CD4-positive, alpha-beta T cell (primary cell): ENCODE measurements around the gene SHTN1. TPM values are rescaled to one million over a fixed set of nuclear protein-coding genes. Genes with fewer than 3 reads are reported as not detected.

Source experiments
- ATAC-seq: fragments of 200-7000 bp; cut with Tn5 transposase; one replicate; pipeline ENCODE4 v1.10.0; 2022; ENCODE audit warnings: mild to moderate bottlenecking; ENCODE audit not compliant: poor library complexity
- CTCF ChIA-PET: fragments of 350-600 bp; sonication (Branson Sonifier 250); formaldehyde crosslinking; loops from one replicate; lab custom pipeline; 2021; ENCODE audit warnings: antibody characterized with exemption, inconsistent platforms; lab: Charles Lee
- POLR2A ChIA-PET: fragments of 350-600 bp; sonication (Branson Sonifier 250); formaldehyde crosslinking; loops from one replicate; lab custom pipeline; 2021; ENCODE audit warnings: antibody characterized with exemption, inconsistent platforms; lab: Charles Lee
- DNase-seq, 14 experiments: peaks; one replicate each; pipeline ENCODE4 v3.0.0-alpha.2; 2013 to 2020; ENCODE audit warnings: mixed read lengths in 2 of 14
- H3K27ac ChIP-seq, 2 donors: one replicate each; pipeline versions ENCODE4 v1.5.1 to v1.7.0; 2013; ENCODE audit warnings: low read length in 2 of 2, low read depth in 1 of 2, mild to moderate bottlenecking in 1 of 2
- H3K27me3 ChIP-seq, 2 experiments: 1 replicate in 1 of 2; 2 replicates in 1 of 2; pipeline versions ENCODE4 v1.6.1 to v1.7.0; 2013; ENCODE audit warnings: low read length in 2 of 2, control low read depth in 1 of 2, mild to moderate bottlenecking in 1 of 2, moderate library complexity in 1 of 2; ENCODE audit not compliant: insufficient read depth in 2 of 2, control insufficient read depth in 1 of 2
- H3K36me3 ChIP-seq: one replicate; pipeline ENCODE4 v1.6.1; 2013; ENCODE audit warnings: low read length, control low read depth; ENCODE audit not compliant: insufficient read depth
- H3K4me1 ChIP-seq: one replicate; pipeline ENCODE4 v1.6.1; 2013; ENCODE audit warnings: low read length, control low read depth; ENCODE audit not compliant: insufficient read depth
- H3K4me3 ChIP-seq: one replicate; pipeline ENCODE4 v1.5.1; 2013; ENCODE audit warnings: mild to moderate bottlenecking, low read length, moderate library complexity
- H3K9me3 ChIP-seq, 2 experiments: 1 replicate in 1 of 2; 2 replicates in 1 of 2; pipeline versions ENCODE4 v1.6.1 to v1.7.0; 2013; ENCODE audit warnings: low read length in 2 of 2, mild to moderate bottlenecking in 2 of 2, control low read depth in 1 of 2, moderate library complexity in 1 of 2; ENCODE audit not compliant: control insufficient read depth in 1 of 2, insufficient read depth in 1 of 2
- H3K27ac Mint-ChIP-seq: one replicate; pipeline ENCODE4 v1.8.0; 2020; ENCODE audit warnings: mixed read lengths
- H3K27me3 Mint-ChIP-seq: one replicate; pipeline ENCODE4 v1.8.0; 2021; ENCODE audit warnings: mixed read lengths
- H3K36me3 Mint-ChIP-seq: one replicate; pipeline ENCODE4 v1.8.0; 2021; ENCODE audit warnings: low read depth, mixed read lengths
- H3K4me1 Mint-ChIP-seq: one replicate; pipeline ENCODE4 v1.8.0; 2021; ENCODE audit warnings: low read depth, mixed read lengths
- H3K4me3 Mint-ChIP-seq: one replicate; pipeline ENCODE4 v1.8.0; 2020; ENCODE audit warnings: mild to moderate bottlenecking, mixed read lengths
- H3K9me3 Mint-ChIP-seq: one replicate; pipeline ENCODE4 v1.8.0; 2020; ENCODE audit warnings: mixed read lengths
- intact Hi-C, 2 experiments: fragments of 100-400 bp; cut with DNase I in 1 of 2; cut with micrococcal nuclease in 1 of 2; formaldehyde crosslinking; loops; one replicate each; pipeline versions ENCODE4 v1.15.1 to v1.9.0; 2023 to 2025; cut with DNase I, micrococcal nuclease
- total RNA-seq, 174 experiments: library from RNA in 2 of 174; stranded (reverse) in 2 of 174; gene quantifications; one replicate each; pipeline ENCODE4 v1.2.3 and lab custom pipeline; 2021 to 2026
- TF ChIP-seq, protein P1 (sequence below): fragments of 200-600 bp; IDR thresholded peaks from one replicate; pipeline ENCODE4 v1.8.0; 2022; ENCODE audit warnings: antibody characterized with exemption, mild to moderate bottlenecking

SHTN1 gene
- total RNA-seq, 2 experiments from 2014 or later: 0.75 to 0.85 TPM

- Mint-ChIP-seq H3K27me3 (peaks cover 5% of the 10 kb centered on the region), H3K36me3 (no peaks in the 10 kb centered on the region), H3K4me3 (no peak overlapping the region), H3K27ac (no peak overlapping the region), H3K9me3 (no peaks in the 10 kb centered on the region), H3K4me1 (no peaks in the 10 kb centered on the region)
- TF ChIP-seq, protein P1, sequence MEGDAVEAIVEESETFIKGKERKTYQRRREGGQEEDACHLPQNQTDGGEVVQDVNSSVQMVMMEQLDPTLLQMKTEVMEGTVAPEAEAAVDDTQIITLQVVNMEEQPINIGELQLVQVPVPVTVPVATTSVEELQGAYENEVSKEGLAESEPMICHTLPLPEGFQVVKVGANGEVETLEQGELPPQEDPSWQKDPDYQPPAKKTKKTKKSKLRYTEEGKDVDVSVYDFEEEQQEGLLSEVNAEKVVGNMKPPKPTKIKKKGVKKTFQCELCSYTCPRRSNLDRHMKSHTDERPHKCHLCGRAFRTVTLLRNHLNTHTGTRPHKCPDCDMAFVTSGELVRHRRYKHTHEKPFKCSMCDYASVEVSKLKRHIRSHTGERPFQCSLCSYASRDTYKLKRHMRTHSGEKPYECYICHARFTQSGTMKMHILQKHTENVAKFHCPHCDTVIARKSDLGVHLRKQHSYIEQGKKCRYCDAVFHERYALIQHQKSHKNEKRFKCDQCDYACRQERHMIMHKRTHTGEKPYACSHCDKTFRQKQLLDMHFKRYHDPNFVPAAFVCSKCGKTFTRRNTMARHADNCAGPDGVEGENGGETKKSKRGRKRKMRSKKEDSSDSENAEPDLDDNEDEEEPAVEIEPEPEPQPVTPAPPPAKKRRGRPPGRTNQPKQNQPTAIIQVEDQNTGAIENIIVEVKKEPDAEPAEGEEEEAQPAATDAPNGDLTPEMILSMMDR: no peak
- no peak overlapping the region for H3K27ac ChIP-seq
- CTCF ChIA-PET: no interaction called here
- DNase-seq (no peak), ATAC-seq (no peak)
- H3K9me3 ChIP-seq: no peaks in the 10 kb centered on the region
- no peak overlapping the region for H3K4me3 ChIP-seq
- POLR2A ChIA-PET: no interaction called here
- no peaks in the 10 kb centered on the region for H3K4me1 ChIP-seq
- no peaks in the 10 kb centered on the region for H3K36me3 ChIP-seq
- intact Hi-C loops: no loop called here
- no peaks in the 10 kb centered on the region for H3K27me3 ChIP-seq
Measured at GRCh38 chr10:116918583-116918982, 86.4 kb downstream of the SHTN1 start.

DNA sequence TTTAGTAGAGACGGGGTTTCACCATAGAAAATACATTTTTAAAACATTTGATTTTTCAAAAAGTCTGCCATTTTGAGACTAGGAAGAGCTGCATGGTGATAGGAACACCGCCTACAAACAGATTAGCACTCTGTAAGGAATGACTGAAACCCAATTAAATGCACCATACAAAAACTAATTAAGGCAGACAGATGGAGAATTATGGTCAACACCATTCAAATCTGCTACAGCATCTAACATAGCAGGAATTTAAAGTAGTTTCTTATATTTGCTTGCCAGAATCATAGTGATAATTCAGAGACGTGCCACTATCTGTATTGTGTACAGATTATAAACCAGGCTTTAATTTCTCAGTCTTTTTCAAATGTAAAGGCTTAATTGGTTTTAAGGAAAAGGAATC, 87.5 kb downstream of the SHTN1 start:
- no peaks in the 10 kb centered on the region for H3K9me3 ChIP-seq
- intact Hi-C loops: no loop called here
- H3K4me3 ChIP-seq: no peak overlapping the region
- no peak overlapping the region for H3K27ac ChIP-seq
- H3K36me3 Mint-ChIP-seq: no peaks in the 10 kb centered on the region
- no peaks in the 10 kb centered on the region for H3K4me1 Mint-ChIP-seq
- H3K36me3 ChIP-seq: no peaks in the 10 kb centered on the region
- ATAC-seq (no peak), DNase-seq (no peak)
- POLR2A ChIA-PET: no interaction called here
- H3K27ac Mint-ChIP-seq: no peak overlapping the region
- no peak overlapping the region for H3K4me3 Mint-ChIP-seq
- no peaks in the 10 kb centered on the region for H3K4me1 ChIP-seq
- H3K27me3 ChIP-seq: no peaks in the 10 kb centered on the region
- CTCF ChIA-PET: no interaction called here
- TF ChIP-seq, protein P1: no peak
- peaks cover 5% of the 10 kb centered on the region for H3K27me3 Mint-ChIP-seq
- no peaks in the 10 kb centered on the region for H3K9me3 Mint-ChIP-seq

GRCh38 chr10:116915340-116915739, 89.6 kb downstream of the SHTN1 start:
- Mint-ChIP-seq H3K9me3 (no peaks in the 10 kb centered on the region), H3K27ac (no peak overlapping the region), H3K4me3 (no peak overlapping the region), H3K36me3 (no peaks in the 10 kb centered on the region), H3K4me1 (no peaks in the 10 kb centered on the region), H3K27me3 (no peaks in the 10 kb centered on the region)
- Histone ChIP-seq H3K9me3 (no peaks in the 10 kb centered on the region), H3K4me1 (no peaks in the 10 kb centered on the region), H3K27me3 (no peaks in the 10 kb centered on the region), H3K4me3 (no peak overlapping the region), H3K27ac (no peak overlapping the region), H3K36me3 (no peaks in the 10 kb centered on the region)
- ATAC-seq (no peak), DNase-seq (no peak)
- intact Hi-C loops: no loop called here
- POLR2A ChIA-PET: no interaction called here
- CTCF ChIA-PET: no interaction called here
- TF ChIP-seq, protein P1: no peak
